ENCODE results near the gene GFPT2. TPM values are rescaled to one million over a fixed set of nuclear protein-coding genes. Genes with fewer than 3 reads are reported as not detected.
A peak's percentile ranks its signal among the peaks of the same experiment; 100 is the strongest.

GFPT2 gene
- total RNA-seq, 1 experiment from 2014 or later = 8.2 TPM

DNA sequence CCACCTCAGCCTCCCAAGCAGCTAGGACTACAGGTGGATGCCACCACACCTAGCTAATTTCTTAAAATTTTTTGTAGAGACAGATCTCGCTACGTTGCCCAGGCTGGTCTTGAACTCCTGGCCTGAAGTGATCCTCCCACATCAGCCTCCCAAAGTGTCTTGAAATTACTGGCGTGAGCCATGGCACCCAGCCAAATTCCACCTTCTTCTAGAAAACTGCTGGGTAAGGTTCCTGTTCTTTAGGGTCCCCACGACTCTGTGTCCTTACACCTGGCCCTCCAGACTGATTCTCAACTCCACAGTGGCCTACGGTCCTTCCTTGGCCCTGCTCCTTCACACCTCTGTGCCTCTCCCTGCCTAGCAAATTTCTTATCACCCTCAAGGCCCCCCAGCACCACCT, 63.2 kb downstream of the GFPT2 start:
- BruUV-seq (replicated peaks) = no TSS peak
- Mint-ChIP-seq H3K27ac (ENCODE audit: low read depth, unreplicated experiment) (peak overlapping the region; percentile 17), H3K4me3 (ENCODE audit: unreplicated experiment) (peak overlapping the region; percentile 71), H3K9me3 (ENCODE audit: unreplicated experiment) (no peaks in the 10 kb centered on the region), H3K36me3 (ENCODE audit: insufficient read depth, unreplicated experiment) (peaks cover 22% of the 10 kb centered on the region), H3K27me3 (ENCODE audit: insufficient read depth, unreplicated experiment) (no peaks in the 10 kb centered on the region), H3K4me1 (ENCODE audit: insufficient read depth, unreplicated experiment) (peaks cover 43% of the 10 kb centered on the region)
- CTCF ChIA-PET = interaction anchor here (0.5 to 3.3 kb wide), 15 partner anchors 10 to 386 kb away, joined by 3 to 32 read pairs (median 3); no protein-coding TSS in a partner anchor
- intact Hi-C loops (cut with micrococcal nuclease) = no loop called here
- POLR2A ChIA-PET = interaction anchor here (0.7 to 2.5 kb wide), 17 partner anchors 9 to 917 kb away, joined by 3 to 12 read pairs (median 4); no protein-coding TSS in a partner anchor
- peak; percentile 20 for DNase-seq (ENCODE audit: unreplicated experiment)
- TF ChIP-seq, protein P1, sequence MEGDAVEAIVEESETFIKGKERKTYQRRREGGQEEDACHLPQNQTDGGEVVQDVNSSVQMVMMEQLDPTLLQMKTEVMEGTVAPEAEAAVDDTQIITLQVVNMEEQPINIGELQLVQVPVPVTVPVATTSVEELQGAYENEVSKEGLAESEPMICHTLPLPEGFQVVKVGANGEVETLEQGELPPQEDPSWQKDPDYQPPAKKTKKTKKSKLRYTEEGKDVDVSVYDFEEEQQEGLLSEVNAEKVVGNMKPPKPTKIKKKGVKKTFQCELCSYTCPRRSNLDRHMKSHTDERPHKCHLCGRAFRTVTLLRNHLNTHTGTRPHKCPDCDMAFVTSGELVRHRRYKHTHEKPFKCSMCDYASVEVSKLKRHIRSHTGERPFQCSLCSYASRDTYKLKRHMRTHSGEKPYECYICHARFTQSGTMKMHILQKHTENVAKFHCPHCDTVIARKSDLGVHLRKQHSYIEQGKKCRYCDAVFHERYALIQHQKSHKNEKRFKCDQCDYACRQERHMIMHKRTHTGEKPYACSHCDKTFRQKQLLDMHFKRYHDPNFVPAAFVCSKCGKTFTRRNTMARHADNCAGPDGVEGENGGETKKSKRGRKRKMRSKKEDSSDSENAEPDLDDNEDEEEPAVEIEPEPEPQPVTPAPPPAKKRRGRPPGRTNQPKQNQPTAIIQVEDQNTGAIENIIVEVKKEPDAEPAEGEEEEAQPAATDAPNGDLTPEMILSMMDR (IDR thresholded peaks at IDR 0.05; ENCODE audit: unreplicated experiment) = no peak

DNA sequence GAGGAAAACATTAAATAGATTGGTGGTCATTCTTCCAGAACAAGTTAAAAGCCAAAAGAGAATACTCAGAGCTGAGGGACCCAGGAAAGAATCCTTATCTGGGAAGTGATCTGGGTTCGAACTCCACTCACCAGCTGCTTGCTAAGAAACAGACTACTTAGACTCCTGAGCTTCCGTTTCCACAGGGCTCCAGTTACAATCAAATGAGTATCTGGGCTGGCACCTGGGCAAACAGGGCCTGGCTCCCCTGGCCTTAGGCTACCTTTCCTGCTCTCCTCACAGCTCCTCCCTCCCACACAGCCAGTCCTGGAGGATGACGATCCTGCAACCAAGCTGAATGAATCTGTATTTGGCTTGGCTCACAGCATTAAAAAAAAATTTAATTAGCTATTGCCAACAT, 63.7 kb downstream of the GFPT2 start:
- Mint-ChIP-seq H3K27me3 (ENCODE audit: insufficient read depth, unreplicated experiment) (no peaks in the 10 kb centered on the region), H3K27ac (ENCODE audit: low read depth, unreplicated experiment) (peak overlapping the region; percentile 17), H3K9me3 (ENCODE audit: unreplicated experiment) (no peaks in the 10 kb centered on the region), H3K4me1 (ENCODE audit: insufficient read depth, unreplicated experiment) (peaks cover 47% of the 10 kb centered on the region), H3K4me3 (ENCODE audit: unreplicated experiment) (peak overlapping the region; percentile 71), H3K36me3 (ENCODE audit: insufficient read depth, unreplicated experiment) (peaks cover 25% of the 10 kb centered on the region)
- ChIA-PET POLR2A (interaction anchor here (0.6 to 2.5 kb wide), 16 partner anchors 13 to 321 kb away, joined by 3 to 12 read pairs (median 4); no protein-coding TSS in a partner anchor), CTCF (interaction anchor here (0.5 to 3.3 kb wide), 16 partner anchors 10 to 501 kb away, joined by 3 to 32 read pairs (median 4); no protein-coding TSS in a partner anchor)
- intact Hi-C loops (cut with micrococcal nuclease) = no loop called here
- no TSS peak for BruUV-seq (replicated peaks)
- TF ChIP-seq, protein P1 (IDR thresholded peaks at IDR 0.05; ENCODE audit: unreplicated experiment) = no peak
- DNase-seq (ENCODE audit: unreplicated experiment) = peak; percentile 87

DNA sequence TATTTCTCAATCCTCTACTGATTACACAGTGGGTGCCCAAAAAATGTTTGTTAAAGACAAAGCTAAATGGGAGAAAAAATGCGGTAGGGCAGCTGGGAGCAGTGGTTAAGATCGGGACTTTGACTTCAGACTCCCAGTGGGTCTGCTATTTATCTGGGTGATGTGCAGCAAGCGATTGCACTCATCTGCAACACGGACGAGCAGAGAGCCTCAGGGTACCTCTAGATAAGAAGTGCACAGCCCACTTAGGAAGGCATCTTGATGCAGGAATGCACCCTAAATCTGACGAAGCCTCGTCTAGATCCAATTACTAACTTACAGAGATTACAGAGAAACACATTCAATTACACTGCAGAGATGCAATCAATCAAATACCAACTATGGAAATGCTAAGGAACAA, 65.3 kb downstream of the GFPT2 start:
- no peaks in the 10 kb centered on the region for H3K27me3 Mint-ChIP-seq (ENCODE audit: insufficient read depth, unreplicated experiment)
- no peak overlapping the region for H3K27ac Mint-ChIP-seq (ENCODE audit: low read depth, unreplicated experiment)
- ChIA-PET POLR2A (interaction anchor here (0.7 to 1.2 kb wide), 3 partner anchors 16 to 79 kb away, joined by 3 read pairs; partner anchors contain the start of gene RASGEF1C), CTCF (interaction anchor here (0.6 to 3.3 kb wide), 6 partner anchors 27 to 184 kb away, joined by 3 to 18 read pairs (median 6); no protein-coding TSS in a partner anchor)
- H3K4me3 Mint-ChIP-seq (ENCODE audit: unreplicated experiment) = no peak overlapping the region
- TF ChIP-seq, protein P1 (IDR thresholded peaks at IDR 0.05; ENCODE audit: unreplicated experiment) = no peak
- intact Hi-C loops (cut with micrococcal nuclease) = no loop called here
- no peaks in the 10 kb centered on the region for H3K9me3 Mint-ChIP-seq (ENCODE audit: unreplicated experiment)
- no peak for DNase-seq (ENCODE audit: unreplicated experiment)
- peaks cover 49% of the 10 kb centered on the region for H3K4me1 Mint-ChIP-seq (ENCODE audit: insufficient read depth, unreplicated experiment)
- peaks cover 22% of the 10 kb centered on the region for H3K36me3 Mint-ChIP-seq (ENCODE audit: insufficient read depth, unreplicated experiment)
- BruUV-seq (replicated peaks) = no TSS peak

DNA sequence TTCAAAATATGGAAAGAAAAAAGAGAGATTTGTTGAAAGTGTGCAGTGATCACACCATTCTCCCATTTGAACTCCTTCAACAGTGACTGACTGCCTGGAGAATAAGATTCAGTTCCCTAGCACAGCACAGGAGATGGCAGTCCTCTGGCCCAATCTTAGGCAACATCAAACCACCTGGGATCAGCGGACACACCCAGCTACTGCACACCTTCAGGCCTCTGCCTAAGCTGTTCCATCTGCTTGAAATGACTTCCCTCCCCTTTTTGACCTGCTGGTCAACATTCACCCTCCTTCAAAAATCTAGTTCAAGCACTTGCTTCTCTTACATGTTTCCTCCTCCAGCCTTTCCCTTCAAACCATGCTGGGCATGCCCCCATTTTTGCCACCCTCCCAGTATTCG, 65.7 kb downstream of the GFPT2 start:
- H3K36me3 Mint-ChIP-seq (ENCODE audit: insufficient read depth, unreplicated experiment) = peaks cover 22% of the 10 kb centered on the region
- ChIA-PET CTCF (interaction anchor here (0.7 to 1.6 kb wide), 4 partner anchors 40 to 184 kb away, joined by 3 to 6 read pairs (median 6); no protein-coding TSS in a partner anchor), POLR2A (interaction anchor here (0.7 to 1.2 kb wide), 3 partner anchors 16 to 78 kb away, joined by 3 read pairs; partner anchors contain the start of gene RASGEF1C)
- no TSS peak for BruUV-seq (replicated peaks)
- H3K9me3 Mint-ChIP-seq (ENCODE audit: unreplicated experiment) = no peaks in the 10 kb centered on the region
- no peak overlapping the region for H3K27ac Mint-ChIP-seq (ENCODE audit: low read depth, unreplicated experiment)
- DNase-seq (ENCODE audit: unreplicated experiment) = no peak
- peaks cover 46% of the 10 kb centered on the region for H3K4me1 Mint-ChIP-seq (ENCODE audit: insufficient read depth, unreplicated experiment)
- H3K27me3 Mint-ChIP-seq (ENCODE audit: insufficient read depth, unreplicated experiment) = no peaks in the 10 kb centered on the region
- intact Hi-C loops (cut with micrococcal nuclease) = no loop called here
- H3K4me3 Mint-ChIP-seq (ENCODE audit: unreplicated experiment) = no peak overlapping the region
- TF ChIP-seq, protein P1 (IDR thresholded peaks at IDR 0.05; ENCODE audit: unreplicated experiment) = no peak

Measured in MCF 10A (cell line).